ENCODE data around the gene GOLPH3L.
"Not testable (repeated sequence)": the region's sequence is repeated elsewhere in the genome, so short reads cannot be mapped to it uniquely, and the experiment has no call there.

- TF ChIP-seq, protein P1, sequence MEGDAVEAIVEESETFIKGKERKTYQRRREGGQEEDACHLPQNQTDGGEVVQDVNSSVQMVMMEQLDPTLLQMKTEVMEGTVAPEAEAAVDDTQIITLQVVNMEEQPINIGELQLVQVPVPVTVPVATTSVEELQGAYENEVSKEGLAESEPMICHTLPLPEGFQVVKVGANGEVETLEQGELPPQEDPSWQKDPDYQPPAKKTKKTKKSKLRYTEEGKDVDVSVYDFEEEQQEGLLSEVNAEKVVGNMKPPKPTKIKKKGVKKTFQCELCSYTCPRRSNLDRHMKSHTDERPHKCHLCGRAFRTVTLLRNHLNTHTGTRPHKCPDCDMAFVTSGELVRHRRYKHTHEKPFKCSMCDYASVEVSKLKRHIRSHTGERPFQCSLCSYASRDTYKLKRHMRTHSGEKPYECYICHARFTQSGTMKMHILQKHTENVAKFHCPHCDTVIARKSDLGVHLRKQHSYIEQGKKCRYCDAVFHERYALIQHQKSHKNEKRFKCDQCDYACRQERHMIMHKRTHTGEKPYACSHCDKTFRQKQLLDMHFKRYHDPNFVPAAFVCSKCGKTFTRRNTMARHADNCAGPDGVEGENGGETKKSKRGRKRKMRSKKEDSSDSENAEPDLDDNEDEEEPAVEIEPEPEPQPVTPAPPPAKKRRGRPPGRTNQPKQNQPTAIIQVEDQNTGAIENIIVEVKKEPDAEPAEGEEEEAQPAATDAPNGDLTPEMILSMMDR (IDR thresholded peaks at IDR 0.05): not testable (repeated sequence)
- TF ChIP-seq POLR2AphosphoS5 (IDR thresholded peaks at IDR 0.05): not testable (repeated sequence)
Measured at GRCh38 chr1:150641126-150641815, 55.7 kb downstream of the GOLPH3L start.
